Measurements from ENCODE around the gene ZP3.

GRCh38 chr7:76428149-76428823 lies 3.5 kb downstream of the ZP3 start:
- TF ChIP-seq, protein P1, sequence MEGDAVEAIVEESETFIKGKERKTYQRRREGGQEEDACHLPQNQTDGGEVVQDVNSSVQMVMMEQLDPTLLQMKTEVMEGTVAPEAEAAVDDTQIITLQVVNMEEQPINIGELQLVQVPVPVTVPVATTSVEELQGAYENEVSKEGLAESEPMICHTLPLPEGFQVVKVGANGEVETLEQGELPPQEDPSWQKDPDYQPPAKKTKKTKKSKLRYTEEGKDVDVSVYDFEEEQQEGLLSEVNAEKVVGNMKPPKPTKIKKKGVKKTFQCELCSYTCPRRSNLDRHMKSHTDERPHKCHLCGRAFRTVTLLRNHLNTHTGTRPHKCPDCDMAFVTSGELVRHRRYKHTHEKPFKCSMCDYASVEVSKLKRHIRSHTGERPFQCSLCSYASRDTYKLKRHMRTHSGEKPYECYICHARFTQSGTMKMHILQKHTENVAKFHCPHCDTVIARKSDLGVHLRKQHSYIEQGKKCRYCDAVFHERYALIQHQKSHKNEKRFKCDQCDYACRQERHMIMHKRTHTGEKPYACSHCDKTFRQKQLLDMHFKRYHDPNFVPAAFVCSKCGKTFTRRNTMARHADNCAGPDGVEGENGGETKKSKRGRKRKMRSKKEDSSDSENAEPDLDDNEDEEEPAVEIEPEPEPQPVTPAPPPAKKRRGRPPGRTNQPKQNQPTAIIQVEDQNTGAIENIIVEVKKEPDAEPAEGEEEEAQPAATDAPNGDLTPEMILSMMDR (IDR thresholded peaks at IDR 0.05 in 8 of 11, conservative IDR thresholded peaks at IDR 0.05 in 3 of 11): no peak
- TF ChIP-seq POLR2A (IDR thresholded peaks at IDR 0.05): no peak
